Measurements from ENCODE around the gene KCTD21.

Gene KCTD21

GRCh38 chr11:78199653-78200015, 11.2 kb upstream of the KCTD21 start:
- TF ChIP-seq EZH2 (IDR thresholded peaks at IDR 0.05), result no peak
- no peak for TF ChIP-seq POLR2AphosphoS5 (IDR thresholded peaks at IDR 0.05; ENCODE audit: borderline replicate concordance, low read depth, low read length)
- TF ChIP-seq FOXP2 (optimal IDR thresholded peaks at IDR 0.05; ENCODE audit: control extremely low read depth, extremely low read length, insufficient read depth), result no peak

GRCh38 chr11:78199015-78199652, 10.7 kb upstream of the KCTD21 start:
- Histone ChIP-seq H3K9ac (ENCODE audit: insufficient read length) (no peak overlapping the region), H3K36me3 (ENCODE audit: insufficient read depth, low read length) (no peaks in the 10 kb centered on the region), H3K4me3 (no peak overlapping the region), H3K27ac (no peak overlapping the region), H3K9me3 (ENCODE audit: low read depth, low read length) (no peaks in the 10 kb centered on the region)
- no peak for DNase-seq (ENCODE audit: low read depth, low spot score)
- no peak for TF ChIP-seq POLR2AphosphoS5 (IDR thresholded peaks at IDR 0.05; ENCODE audit: borderline replicate concordance, low read depth, low read length)
- no peak for TF ChIP-seq EZH2 (IDR thresholded peaks at IDR 0.05)
- TF ChIP-seq FOXP2 (optimal IDR thresholded peaks at IDR 0.05; ENCODE audit: control extremely low read depth, extremely low read length, insufficient read depth), result no peak

More at GRCh38 chr11:78199653-78200015, 11.2 kb upstream of the KCTD21 start:
- DNase-seq (ENCODE audit: low read depth, low spot score), result no peak
- Histone ChIP-seq H3K4me3 (no peak overlapping the region), H3K9me3 (ENCODE audit: low read depth, low read length) (no peaks in the 10 kb centered on the region), H3K9ac (ENCODE audit: insufficient read length) (no peak overlapping the region), H3K36me3 (ENCODE audit: insufficient read depth, low read length) (no peaks in the 10 kb centered on the region), H3K27ac (no peak overlapping the region)

GRCh38 chr11:78197816-78198215, 9.4 kb upstream of the KCTD21 start:
- DNase-seq (ENCODE audit: low read depth, low spot score), result no peak
- Histone ChIP-seq H3K9ac (ENCODE audit: insufficient read length) (no peak overlapping the region), H3K36me3 (ENCODE audit: insufficient read depth, low read length) (no peaks in the 10 kb centered on the region), H3K4me3 (no peak overlapping the region), H3K27ac (no peak overlapping the region), H3K9me3 (ENCODE audit: low read depth, low read length) (no peaks in the 10 kb centered on the region)
- TF ChIP-seq EZH2 (IDR thresholded peaks at IDR 0.05) (no peak), POLR2AphosphoS5 (IDR thresholded peaks at IDR 0.05; ENCODE audit: borderline replicate concordance, low read depth, low read length) (no peak), FOXP2 (optimal IDR thresholded peaks at IDR 0.05; ENCODE audit: control extremely low read depth, extremely low read length, insufficient read depth) (no peak)

- no peak for DNase-seq (ENCODE audit: low read depth, low spot score)
- Histone ChIP-seq H3K27ac (no peak overlapping the region), H3K36me3 (ENCODE audit: insufficient read depth, low read length) (no peaks in the 10 kb centered on the region), H3K9ac (ENCODE audit: insufficient read length) (no peak overlapping the region), H3K9me3 (ENCODE audit: low read depth, low read length) (no peaks in the 10 kb centered on the region), H3K4me3 (no peak overlapping the region)
- TF ChIP-seq EZH2 (IDR thresholded peaks at IDR 0.05) (no peak), FOXP2 (optimal IDR thresholded peaks at IDR 0.05; ENCODE audit: control extremely low read depth, extremely low read length, insufficient read depth) (no peak), POLR2AphosphoS5 (IDR thresholded peaks at IDR 0.05; ENCODE audit: borderline replicate concordance, low read depth, low read length) (no peak)
These were observed 8.2 kb upstream of the KCTD21 start for GRCh38 chr11:78196661-78197091.

- Histone ChIP-seq H3K4me3 (no peak overlapping the region), H3K27ac (no peak overlapping the region), H3K36me3 (ENCODE audit: insufficient read depth, low read length) (no peaks in the 10 kb centered on the region), H3K9ac (ENCODE audit: insufficient read length) (no peak overlapping the region), H3K9me3 (ENCODE audit: low read depth, low read length) (no peaks in the 10 kb centered on the region)
- TF ChIP-seq EZH2 (IDR thresholded peaks at IDR 0.05) (no peak), FOXP2 (optimal IDR thresholded peaks at IDR 0.05; ENCODE audit: control extremely low read depth, extremely low read length, insufficient read depth) (no peak), POLR2AphosphoS5 (IDR thresholded peaks at IDR 0.05; ENCODE audit: borderline replicate concordance, low read depth, low read length) (no peak)
- no peak for DNase-seq (ENCODE audit: low read depth, low spot score)
These were observed 7.6 kb upstream of the KCTD21 start for GRCh38 chr11:78195917-78196560.

GRCh38 chr11:78194490-78194889, 6.1 kb upstream of the KCTD21 start:
- H3K9ac ChIP-seq (ENCODE audit: insufficient read length), result no peak overlapping the region
- DNase-seq (ENCODE audit: low read depth, low spot score), result no peak
- H3K36me3 ChIP-seq (ENCODE audit: insufficient read depth, low read length), result no peaks in the 10 kb centered on the region
- no peak overlapping the region for H3K4me3 ChIP-seq
- TF ChIP-seq POLR2AphosphoS5 (IDR thresholded peaks at IDR 0.05; ENCODE audit: borderline replicate concordance, low read depth, low read length), result no peak
- TF ChIP-seq FOXP2 (optimal IDR thresholded peaks at IDR 0.05; ENCODE audit: control extremely low read depth, extremely low read length, insufficient read depth), result no peak
- no peak for TF ChIP-seq EZH2 (IDR thresholded peaks at IDR 0.05)
- no peak overlapping the region for H3K27ac ChIP-seq
- H3K9me3 ChIP-seq (ENCODE audit: low read depth, low read length), result no peaks in the 10 kb centered on the region

- H3K27ac ChIP-seq, result no peak overlapping the region
- TF ChIP-seq FOXP2 (optimal IDR thresholded peaks at IDR 0.05; ENCODE audit: control extremely low read depth, extremely low read length, insufficient read depth), result no peak
- no peak for TF ChIP-seq POLR2AphosphoS5 (IDR thresholded peaks at IDR 0.05; ENCODE audit: borderline replicate concordance, low read depth, low read length)
- no peak for TF ChIP-seq EZH2 (IDR thresholded peaks at IDR 0.05)
- H3K9ac ChIP-seq (ENCODE audit: insufficient read length), result no peak overlapping the region
- no peaks in the 10 kb centered on the region for H3K9me3 ChIP-seq (ENCODE audit: low read depth, low read length)
- DNase-seq (ENCODE audit: low read depth, low spot score), result no peak
- no peaks in the 10 kb centered on the region for H3K36me3 ChIP-seq (ENCODE audit: insufficient read depth, low read length)
- H3K4me3 ChIP-seq, result no peak overlapping the region
These were observed 5.4 kb upstream of the KCTD21 start for GRCh38 chr11:78193806-78194205.

GRCh38 chr11:78192911-78193351, 4.5 kb upstream of the KCTD21 start:
- no peak overlapping the region for H3K27ac ChIP-seq
- H3K9me3 ChIP-seq (ENCODE audit: low read depth, low read length), result no peaks in the 10 kb centered on the region
- no peak for DNase-seq (ENCODE audit: low read depth, low spot score)
- no peak overlapping the region for H3K9ac ChIP-seq (ENCODE audit: insufficient read length)
- no peaks in the 10 kb centered on the region for H3K36me3 ChIP-seq (ENCODE audit: insufficient read depth, low read length)
- no peak overlapping the region for H3K4me3 ChIP-seq
- no peak for TF ChIP-seq POLR2AphosphoS5 (IDR thresholded peaks at IDR 0.05; ENCODE audit: borderline replicate concordance, low read depth, low read length)
- TF ChIP-seq EZH2 (IDR thresholded peaks at IDR 0.05), result no peak
- no peak for TF ChIP-seq FOXP2 (optimal IDR thresholded peaks at IDR 0.05; ENCODE audit: control extremely low read depth, extremely low read length, insufficient read depth)
